Measurements from ENCODE around the gene OR14A16. TPM values are rescaled to one million over a fixed set of nuclear protein-coding genes. Genes with fewer than 3 reads are reported as not detected.

Gene OR14A16
- total RNA-seq, 4 donors from 2014 or later: not detected

DNA sequence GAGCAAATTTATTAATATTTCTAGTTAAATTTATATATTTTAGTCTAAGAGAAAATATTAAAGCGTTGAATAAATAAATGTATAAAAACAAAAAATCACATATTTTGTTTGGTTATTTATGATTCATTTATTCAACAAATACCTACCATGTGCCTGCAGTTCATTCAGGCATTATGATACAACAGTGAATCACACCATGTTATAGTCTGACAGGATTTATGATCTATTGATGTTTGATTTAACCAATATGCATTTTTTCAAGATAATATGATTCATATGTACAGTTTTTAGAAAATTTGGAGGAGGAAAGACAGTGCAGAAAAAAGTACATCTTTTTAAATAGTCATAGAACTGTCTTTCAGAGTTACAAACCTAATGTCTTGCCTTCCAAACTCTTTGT is 25.7 kb upstream of the OR14A16 start:
- in situ Hi-C loops (cut with MboI; ENCODE audit: low pct_ligation_motif_present in 1 of 4, low pct_unique_long_range_greater_than_20kb in 1 of 4, low sequenced_read_pairs in 3 of 4) (no loop called here), intact Hi-C loops (cut with DNase I; ENCODE audit: low total_unique reads) (no loop called here)
- WGBS, 2 donors (ENCODE audit: low coverage in 1 of 2): 72 to 75% methylated on average over 1 of the region's 1 CpG
- H3K4me3 ChIP-seq: no peak overlapping the region
- DNase-seq: no peak
- H3K27ac ChIP-seq: no peak overlapping the region
- H3K4me1 ChIP-seq: no peaks in the 10 kb centered on the region
- no peak for TF ChIP-seq EP300 (IDR thresholded peaks at IDR 0.05; ENCODE audit: low read depth)
- TF ChIP-seq, protein P1, sequence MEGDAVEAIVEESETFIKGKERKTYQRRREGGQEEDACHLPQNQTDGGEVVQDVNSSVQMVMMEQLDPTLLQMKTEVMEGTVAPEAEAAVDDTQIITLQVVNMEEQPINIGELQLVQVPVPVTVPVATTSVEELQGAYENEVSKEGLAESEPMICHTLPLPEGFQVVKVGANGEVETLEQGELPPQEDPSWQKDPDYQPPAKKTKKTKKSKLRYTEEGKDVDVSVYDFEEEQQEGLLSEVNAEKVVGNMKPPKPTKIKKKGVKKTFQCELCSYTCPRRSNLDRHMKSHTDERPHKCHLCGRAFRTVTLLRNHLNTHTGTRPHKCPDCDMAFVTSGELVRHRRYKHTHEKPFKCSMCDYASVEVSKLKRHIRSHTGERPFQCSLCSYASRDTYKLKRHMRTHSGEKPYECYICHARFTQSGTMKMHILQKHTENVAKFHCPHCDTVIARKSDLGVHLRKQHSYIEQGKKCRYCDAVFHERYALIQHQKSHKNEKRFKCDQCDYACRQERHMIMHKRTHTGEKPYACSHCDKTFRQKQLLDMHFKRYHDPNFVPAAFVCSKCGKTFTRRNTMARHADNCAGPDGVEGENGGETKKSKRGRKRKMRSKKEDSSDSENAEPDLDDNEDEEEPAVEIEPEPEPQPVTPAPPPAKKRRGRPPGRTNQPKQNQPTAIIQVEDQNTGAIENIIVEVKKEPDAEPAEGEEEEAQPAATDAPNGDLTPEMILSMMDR (IDR thresholded peaks at IDR 0.05): no peak
- H3K9me3 ChIP-seq: no peaks in the 10 kb centered on the region
- no peaks in the 10 kb centered on the region for H3K27me3 ChIP-seq
- no peaks in the 10 kb centered on the region for H3K36me3 ChIP-seq

DNA sequence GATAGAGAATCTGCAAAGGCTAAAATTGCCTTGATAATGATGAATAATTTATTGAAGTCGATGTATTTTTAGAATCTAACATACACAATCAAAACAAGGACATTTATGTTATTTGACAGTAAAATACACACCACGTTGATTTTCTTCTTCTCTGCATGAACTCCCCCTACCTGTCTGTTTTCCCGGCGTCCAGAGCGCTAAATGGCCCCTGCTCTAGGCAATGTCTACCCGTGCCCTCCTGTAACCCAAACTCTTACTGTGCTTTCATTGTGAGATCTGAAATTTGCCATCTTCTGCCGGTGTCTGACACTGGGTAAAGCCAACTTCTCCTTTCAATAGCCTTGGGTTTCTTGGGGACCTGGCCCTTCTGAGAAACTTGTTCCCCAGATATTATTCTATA is 24.4 kb upstream of the OR14A16 start:
- DNase-seq: no peak
- in situ Hi-C loops (cut with MboI; ENCODE audit: low pct_ligation_motif_present in 1 of 4, low pct_unique_long_range_greater_than_20kb in 1 of 4, low sequenced_read_pairs in 3 of 4) (no loop called here), intact Hi-C loops (cut with DNase I; ENCODE audit: low total_unique reads) (no loop called here)
- 77 to 80% methylated on average over 7 of the region's 7 CpGs for WGBS, 2 donors (ENCODE audit: low coverage in 1 of 2)
- H3K27ac ChIP-seq: no peak overlapping the region
- no peaks in the 10 kb centered on the region for H3K36me3 ChIP-seq
- H3K4me3 ChIP-seq: no peak overlapping the region
- H3K9me3 ChIP-seq: no peaks in the 10 kb centered on the region
- TF ChIP-seq POLR2A (IDR thresholded peaks at IDR 0.05): no peak
- no peak for TF ChIP-seq POLR2AphosphoS5 (IDR thresholded peaks at IDR 0.05)
- TF ChIP-seq, protein P1 (IDR thresholded peaks at IDR 0.05): no peak
- TF ChIP-seq EP300 (IDR thresholded peaks at IDR 0.05; ENCODE audit: low read depth): no peak
- H3K4me1 ChIP-seq: no peaks in the 10 kb centered on the region
- no peaks in the 10 kb centered on the region for H3K27me3 ChIP-seq

DNA sequence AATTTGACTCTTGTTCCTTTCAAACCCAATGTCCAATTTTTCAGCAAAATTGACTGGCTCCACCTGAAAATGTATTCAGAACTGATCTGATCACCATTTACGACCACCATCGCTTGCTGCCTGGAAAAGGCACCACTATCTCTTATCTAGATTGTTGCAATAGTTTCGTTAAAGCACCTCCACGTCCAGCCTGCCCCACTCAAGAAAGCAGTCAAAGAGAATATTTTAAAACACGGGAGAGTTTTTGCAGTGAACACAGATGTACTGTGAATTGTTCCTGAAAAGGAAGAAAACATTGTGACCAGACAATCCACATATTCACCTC is 21.7 kb upstream of the OR14A16 start:
- Histone ChIP-seq H3K4me1 (no peaks in the 10 kb centered on the region), H3K9me3 (no peaks in the 10 kb centered on the region), H3K36me3 (no peaks in the 10 kb centered on the region), H3K27ac (no peak overlapping the region), H3K27me3 (no peaks in the 10 kb centered on the region), H3K4me3 (no peak overlapping the region)
- in situ Hi-C loops (cut with MboI; ENCODE audit: low pct_ligation_motif_present in 1 of 4, low pct_unique_long_range_greater_than_20kb in 1 of 4, low sequenced_read_pairs in 3 of 4): no loop called here
- TF ChIP-seq EP300 (IDR thresholded peaks at IDR 0.05; ENCODE audit: low read depth) (no peak), POLR2A (IDR thresholded peaks at IDR 0.05) (no peak), POLR2AphosphoS5 (IDR thresholded peaks at IDR 0.05) (no peak)
- TF ChIP-seq, protein P1 (IDR thresholded peaks at IDR 0.05): no peak
- no peak for DNase-seq
- WGBS, 2 donors (ENCODE audit: low coverage in 1 of 2): 77 to 78% methylated on average over 4 to 5 of the region's 5 CpGs
- intact Hi-C loops (cut with DNase I; ENCODE audit: low total_unique reads): no loop called here

DNA sequence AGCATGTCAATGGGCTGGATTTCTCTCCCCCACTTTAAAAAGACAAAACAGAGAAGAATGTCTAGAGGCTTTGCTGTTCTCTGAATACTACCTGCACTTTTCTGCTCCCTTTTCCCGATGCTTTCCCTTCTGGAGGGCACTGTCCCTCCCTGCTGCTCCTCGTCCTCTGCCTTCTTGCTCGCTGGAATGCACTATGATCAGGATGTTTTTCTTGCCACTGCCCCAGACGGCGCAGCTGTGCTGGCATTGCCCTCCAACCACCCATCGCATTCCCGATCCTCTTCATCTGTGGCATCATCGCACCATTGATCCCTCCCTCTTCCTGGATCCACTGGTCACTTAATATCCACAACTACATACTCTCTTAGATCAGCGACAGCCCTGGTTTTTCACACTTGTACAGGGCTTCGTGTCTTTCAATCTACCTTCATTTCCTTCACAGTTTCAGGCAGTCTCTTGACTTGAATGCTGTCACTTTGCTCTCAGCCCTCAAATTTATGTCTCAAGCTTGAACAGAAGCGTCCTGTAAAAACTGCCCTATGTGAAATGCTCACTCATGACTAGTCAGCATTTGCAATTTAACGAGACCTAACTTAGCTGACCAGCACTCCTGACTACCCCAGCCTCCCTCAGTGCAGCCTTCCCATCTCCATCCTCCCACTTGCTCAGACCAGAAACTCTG is 21.2 kb upstream of the OR14A16 start:
- WGBS, 2 donors (ENCODE audit: low coverage in 1 of 2): 70 to 82% methylated on average over 11 to 12 of the region's 12 CpGs
- no peak overlapping the region for H3K4me3 ChIP-seq
- TF ChIP-seq, protein P1 (IDR thresholded peaks at IDR 0.05): no peak
- TF ChIP-seq POLR2AphosphoS5 (IDR thresholded peaks at IDR 0.05) (no peak), EP300 (IDR thresholded peaks at IDR 0.05; ENCODE audit: low read depth) (no peak), POLR2A (IDR thresholded peaks at IDR 0.05) (no peak)
- H3K27me3 ChIP-seq: no peaks in the 10 kb centered on the region
- no peak overlapping the region for H3K27ac ChIP-seq
- H3K36me3 ChIP-seq: no peaks in the 10 kb centered on the region
- no peak for DNase-seq
- intact Hi-C loops (cut with DNase I; ENCODE audit: low total_unique reads): no loop called here
- H3K9me3 ChIP-seq: no peaks in the 10 kb centered on the region
- no peaks in the 10 kb centered on the region for H3K4me1 ChIP-seq
- in situ Hi-C loops (cut with MboI; ENCODE audit: low pct_ligation_motif_present in 1 of 4, low pct_unique_long_range_greater_than_20kb in 1 of 4, low sequenced_read_pairs in 3 of 4): no loop called here

Data from transverse colon (tissue), 4 donors.